DOHH2 (cell line): Measurements from ENCODE around the gene STXBP3.

Experiments used
- H3F3A ChIP-seq: fragments of 200-600 bp; sonication (generic), shearing (Covaris generic); 2 replicates; pipeline ENCODE4 v1.6.0; 2016; ENCODE audit warnings: antibody characterized with exemption, mild to moderate bottlenecking; ENCODE audit not compliant: control insufficient read depth, insufficient read depth
- H3K27ac ChIP-seq: fragments of 200-600 bp; sonication (generic); 2 replicates; pipeline ENCODE4 v1.5.1; 2014; ENCODE audit warnings: low read depth, mild to moderate bottlenecking, low read length, moderate library complexity
- H3K27me3 ChIP-seq: fragments of 200-600 bp; sonication (generic); 2 replicates; pipeline ENCODE4 v1.6.1; 2014; ENCODE audit warnings: mild to moderate bottlenecking, low read length, mixed read lengths; ENCODE audit not compliant: control insufficient read depth
- H3K36me3 ChIP-seq: fragments of 200-600 bp; sonication (generic); 2 replicates; pipeline ENCODE4 v1.6.1; 2014; ENCODE audit warnings: mild to moderate bottlenecking, low read length, moderate library complexity, mixed read lengths; ENCODE audit not compliant: control insufficient read depth
- H3K4me1 ChIP-seq: fragments of 200-600 bp; sonication (generic); 2 replicates; pipeline ENCODE4 v1.6.1; 2014; ENCODE audit warnings: mild to moderate bottlenecking, low read length, mixed read lengths; ENCODE audit not compliant: control insufficient read depth
- H3K4me2 ChIP-seq: fragments of 200-600 bp; sonication (generic); 2 replicates; pipeline ENCODE4 v1.6.0; 2014; ENCODE audit warnings: mild to moderate bottlenecking, low read length, moderate library complexity
- H3K4me3 ChIP-seq: fragments of 200-600 bp; sonication (generic); 2 replicates; pipeline ENCODE4 v1.5.1; 2014; ENCODE audit warnings: mild to moderate bottlenecking, low read length, mixed read lengths
- H3K79me2 ChIP-seq: fragments of 200-600 bp; sonication (generic); 2 replicates; pipeline ENCODE4 v1.6.1; 2014; ENCODE audit warnings: mild to moderate bottlenecking, low read length, mixed read lengths; ENCODE audit not compliant: control insufficient read depth
- H3K9me2 ChIP-seq: fragments of 200-600 bp; sonication (generic); replicated peaks from 2 replicates; pipeline ENCODE4 v1.6.1; 2014; ENCODE audit warnings: mild to moderate bottlenecking, low read length, mixed read lengths; ENCODE audit not compliant: control insufficient read depth
- H3K9me3 ChIP-seq: fragments of 200-600 bp; sonication (generic); 2 replicates; pipeline ENCODE4 v1.6.1; 2014; ENCODE audit warnings: antibody characterized with exemption, low read length, mixed read lengths; ENCODE audit not compliant: control insufficient read depth, insufficient read depth
- H4K20me1 ChIP-seq: fragments of 200-600 bp; sonication (generic); 2 replicates; pipeline ENCODE4 v1.6.0; 2014; ENCODE audit warnings: low read depth, mild to moderate bottlenecking, antibody characterized with exemption, low read length, moderate library complexity; ENCODE audit not compliant: control insufficient read depth, insufficient read depth
- EZH2phosphoT487 ChIP-seq: fragments of 200-600 bp; sonication (generic); IDR thresholded peaks from 2 replicates; pipeline ENCODE4 v1.6.1; 2017; ENCODE audit warnings: borderline replicate concordance, mild to moderate bottlenecking, antibody characterized with exemption, low read length, moderate library complexity, mixed read lengths
- TF ChIP-seq, protein P1 (sequence below): fragments of 200-600 bp; sonication (generic); IDR thresholded peaks from one replicate; pipeline ENCODE4 v1.5.1; 2014; ENCODE audit warnings: antibody characterized with exemption, mild to moderate bottlenecking, low read depth, low read length; ENCODE audit not compliant: poor library complexity, severe bottlenecking

The STXBP3 gene

DNA sequence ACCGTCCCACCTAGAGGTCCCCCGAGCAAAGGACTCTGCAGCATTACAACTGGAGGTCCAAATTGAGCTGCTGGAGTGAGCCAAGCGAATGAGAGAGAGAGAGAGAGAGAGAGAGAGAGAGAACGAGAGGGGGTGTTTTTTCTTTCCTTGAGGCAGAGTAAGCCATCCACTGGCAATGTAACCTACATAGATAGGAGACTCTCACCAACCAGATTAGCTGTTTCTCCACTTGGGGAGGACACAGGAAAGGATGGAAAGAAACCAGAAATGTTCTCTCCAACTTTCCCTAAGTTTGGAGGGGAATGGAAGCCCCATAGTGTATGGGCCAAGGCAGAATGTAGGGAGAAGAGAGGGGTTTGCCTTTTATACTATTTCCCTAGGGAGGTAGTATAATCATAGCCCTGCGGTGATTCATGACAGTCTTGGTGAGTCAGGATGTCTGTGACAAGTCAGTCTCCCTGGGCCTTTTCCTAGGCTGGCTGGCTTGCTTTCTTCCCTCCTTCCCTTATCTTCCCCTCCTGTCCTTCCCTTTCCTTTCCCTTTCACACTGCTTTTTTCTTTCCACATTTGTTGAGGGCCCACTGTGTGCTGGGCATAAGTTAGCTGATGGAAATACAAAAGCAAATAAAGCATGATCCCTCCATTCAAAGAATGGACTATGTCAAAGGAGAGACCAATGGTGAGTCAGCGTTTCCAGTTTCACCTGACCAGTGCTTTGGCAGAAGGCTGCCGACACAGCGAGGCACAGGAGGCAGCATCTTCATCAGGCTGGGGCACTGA is 26.6 kb upstream of the STXBP3 start:
- H3F3A ChIP-seq: no peaks in the 10 kb centered on the region
- no peaks in the 10 kb centered on the region for H3K79me2 ChIP-seq
- TF ChIP-seq EZH2phosphoT487: no peak
- TF ChIP-seq, protein P1, sequence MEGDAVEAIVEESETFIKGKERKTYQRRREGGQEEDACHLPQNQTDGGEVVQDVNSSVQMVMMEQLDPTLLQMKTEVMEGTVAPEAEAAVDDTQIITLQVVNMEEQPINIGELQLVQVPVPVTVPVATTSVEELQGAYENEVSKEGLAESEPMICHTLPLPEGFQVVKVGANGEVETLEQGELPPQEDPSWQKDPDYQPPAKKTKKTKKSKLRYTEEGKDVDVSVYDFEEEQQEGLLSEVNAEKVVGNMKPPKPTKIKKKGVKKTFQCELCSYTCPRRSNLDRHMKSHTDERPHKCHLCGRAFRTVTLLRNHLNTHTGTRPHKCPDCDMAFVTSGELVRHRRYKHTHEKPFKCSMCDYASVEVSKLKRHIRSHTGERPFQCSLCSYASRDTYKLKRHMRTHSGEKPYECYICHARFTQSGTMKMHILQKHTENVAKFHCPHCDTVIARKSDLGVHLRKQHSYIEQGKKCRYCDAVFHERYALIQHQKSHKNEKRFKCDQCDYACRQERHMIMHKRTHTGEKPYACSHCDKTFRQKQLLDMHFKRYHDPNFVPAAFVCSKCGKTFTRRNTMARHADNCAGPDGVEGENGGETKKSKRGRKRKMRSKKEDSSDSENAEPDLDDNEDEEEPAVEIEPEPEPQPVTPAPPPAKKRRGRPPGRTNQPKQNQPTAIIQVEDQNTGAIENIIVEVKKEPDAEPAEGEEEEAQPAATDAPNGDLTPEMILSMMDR: no peak
- no peaks in the 10 kb centered on the region for H3K9me2 ChIP-seq
- H3K4me2 ChIP-seq: no peak overlapping the region
- no peak overlapping the region for H3K4me3 ChIP-seq
- H3K27me3 ChIP-seq: peaks cover 12% of the 10 kb centered on the region
- H3K4me1 ChIP-seq: no peaks in the 10 kb centered on the region
- no peaks in the 10 kb centered on the region for H3K9me3 ChIP-seq
- H4K20me1 ChIP-seq: no peaks in the 10 kb centered on the region
- no peaks in the 10 kb centered on the region for H3K36me3 ChIP-seq
- no peak overlapping the region for H3K27ac ChIP-seq

DNA sequence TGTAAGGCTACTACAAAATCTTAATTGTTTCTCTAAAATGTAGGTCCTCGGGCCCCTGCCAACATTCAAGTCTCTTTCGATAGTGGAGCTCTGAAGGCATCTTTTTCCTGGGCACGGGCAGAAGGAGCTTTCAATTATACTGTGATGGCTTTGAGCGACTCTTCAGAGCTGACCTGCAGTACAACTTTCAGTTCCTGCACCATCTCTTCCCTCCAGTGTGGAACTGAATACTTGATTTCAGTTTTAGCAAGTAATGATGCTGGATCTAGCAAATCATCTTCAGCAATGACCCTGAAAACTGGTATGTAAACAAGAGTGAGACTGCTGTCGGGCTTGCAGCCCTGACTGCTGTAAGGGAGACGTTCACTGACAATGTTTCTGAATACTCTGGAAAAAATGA is 24.2 kb upstream of the STXBP3 start:
- Histone ChIP-seq H3K9me3 (no peaks in the 10 kb centered on the region), H4K20me1 (no peaks in the 10 kb centered on the region), H3F3A (no peaks in the 10 kb centered on the region), H3K36me3 (no peaks in the 10 kb centered on the region), H3K4me2 (no peak overlapping the region), H3K27me3 (peaks cover 8% of the 10 kb centered on the region), H3K4me1 (no peaks in the 10 kb centered on the region), H3K79me2 (no peaks in the 10 kb centered on the region), H3K9me2 (no peaks in the 10 kb centered on the region), H3K27ac (no peak overlapping the region), H3K4me3 (no peak overlapping the region)
- TF ChIP-seq EZH2phosphoT487: no peak
- TF ChIP-seq, protein P1: no peak

DNA sequence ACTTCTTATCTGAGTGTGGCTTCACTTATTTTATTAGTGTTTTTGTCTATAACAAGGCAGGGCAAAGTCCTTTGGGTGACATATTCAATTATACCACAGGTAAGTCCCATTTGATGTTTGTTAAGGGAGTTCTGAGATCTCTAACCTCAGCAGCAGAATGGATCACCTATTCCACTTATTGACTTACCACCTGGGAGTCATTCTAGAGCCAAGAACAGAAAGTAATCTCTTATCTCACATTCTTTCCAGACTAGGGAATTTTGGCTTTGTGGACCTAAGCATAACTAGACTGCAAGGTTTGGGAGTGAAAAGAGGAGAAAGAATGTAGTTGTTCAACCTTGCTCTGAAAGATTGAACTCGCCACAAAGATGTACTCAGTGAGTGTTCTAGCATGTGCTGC is 20.6 kb upstream of the STXBP3 start:
- H3F3A ChIP-seq: no peaks in the 10 kb centered on the region
- H3K36me3 ChIP-seq: no peaks in the 10 kb centered on the region
- no peaks in the 10 kb centered on the region for H3K9me3 ChIP-seq
- H3K79me2 ChIP-seq: no peaks in the 10 kb centered on the region
- no peak overlapping the region for H3K27ac ChIP-seq
- no peak overlapping the region for H3K4me3 ChIP-seq
- peaks cover 11% of the 10 kb centered on the region for H3K27me3 ChIP-seq
- TF ChIP-seq EZH2phosphoT487: no peak
- TF ChIP-seq, protein P1: no peak
- no peaks in the 10 kb centered on the region for H3K9me2 ChIP-seq
- H3K4me2 ChIP-seq: no peak overlapping the region
- H4K20me1 ChIP-seq: no peaks in the 10 kb centered on the region
- no peaks in the 10 kb centered on the region for H3K4me1 ChIP-seq
